GM18861 (cell line): Measurements from ENCODE around the gene PTPN23.
"Not testable (repeated sequence)": the region's sequence is repeated elsewhere in the genome, so short reads cannot be mapped to it uniquely, and the experiment has no call there.

Source experiments
- ATAC-seq: cut with Tn5 transposase; IDR thresholded peaks from one replicate; pipeline ENCODE4 v1.9.1; 2021; ENCODE audit not compliant: unreplicated experiment

PTPN23 gene

GRCh38 chr3:47440131-47440530 lies 59.3 kb downstream of the PTPN23 start:
- ATAC-seq = no peak

- ATAC-seq = no peak
Measured at GRCh38 chr3:47441796-47442551, 61.2 kb downstream of the PTPN23 start.

DNA sequence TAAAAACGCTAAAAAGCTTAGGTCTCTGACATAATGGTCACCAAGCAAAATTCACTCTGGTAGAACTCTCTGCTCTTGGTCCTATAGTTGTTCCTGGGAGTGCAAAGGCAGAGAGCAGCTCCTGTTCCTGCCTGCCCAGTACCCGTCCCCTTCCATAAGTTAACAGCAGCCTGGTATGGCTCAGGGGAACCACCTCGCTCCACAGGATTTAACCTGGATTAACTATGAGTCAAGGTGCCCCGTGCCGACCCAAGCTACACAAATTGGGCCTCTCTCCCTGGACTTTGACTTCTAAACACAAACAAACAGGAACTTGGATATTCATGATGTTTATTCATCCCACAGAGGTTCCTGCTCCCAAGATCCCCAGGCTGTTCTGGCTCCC lies 62.8 kb downstream of the PTPN23 start:
- no peak for ATAC-seq

DNA sequence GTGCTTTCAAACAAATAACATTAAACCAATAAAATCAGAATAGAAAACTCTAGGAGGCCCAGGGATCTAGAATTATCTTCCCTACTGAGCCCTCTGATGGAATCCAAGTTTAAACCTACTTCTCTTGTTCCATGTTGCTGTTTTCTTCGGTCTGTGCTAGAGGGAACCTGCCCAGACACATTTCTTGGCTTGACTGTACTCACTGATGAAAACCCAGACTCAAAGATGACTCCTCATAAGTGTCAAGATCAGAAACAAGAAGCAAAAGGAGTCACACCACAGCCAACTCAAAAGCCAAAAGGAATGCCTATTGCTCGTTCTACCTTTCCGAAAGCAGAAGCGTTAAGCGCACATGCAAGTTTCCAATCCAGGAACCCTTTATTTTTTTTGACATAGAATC lies 63.3 kb downstream of the PTPN23 start:
- no peak for ATAC-seq

DNA sequence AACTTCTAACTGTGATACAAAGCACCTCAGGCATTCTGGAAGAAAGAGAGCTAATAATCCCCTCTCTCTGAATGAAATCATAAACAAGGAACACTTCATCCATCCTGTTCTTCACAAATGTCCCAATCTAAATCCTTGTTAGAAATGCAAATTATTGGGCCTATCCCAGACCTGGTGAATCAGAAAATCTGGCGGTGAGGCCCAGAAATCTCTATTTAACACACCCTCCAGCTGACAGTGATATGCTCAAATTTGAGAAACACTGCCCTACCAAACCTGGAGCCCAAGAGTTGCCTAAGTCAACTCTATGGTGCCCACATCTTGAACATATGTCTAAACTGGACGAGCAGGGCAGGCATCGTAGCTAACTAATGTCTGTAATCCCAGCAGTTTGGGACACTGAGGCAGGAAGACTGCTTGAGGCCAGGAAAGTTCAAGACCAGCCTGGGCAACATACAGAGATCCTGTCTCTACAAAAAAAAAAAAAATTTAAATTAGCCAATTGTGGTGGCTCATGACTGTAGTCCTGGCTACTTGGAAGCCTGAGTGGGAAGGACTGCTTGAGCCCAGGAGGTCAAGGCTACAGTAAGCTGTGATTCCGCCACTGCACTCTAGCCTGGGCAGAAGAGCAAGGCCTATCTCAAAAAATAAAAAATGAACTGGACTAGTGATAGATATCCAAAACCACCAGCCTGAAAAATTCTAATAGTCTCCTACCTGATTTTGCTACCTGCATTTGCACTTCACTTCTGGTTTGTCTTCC lies 71.8 kb downstream of the PTPN23 start:
- ATAC-seq = no peak

DNA sequence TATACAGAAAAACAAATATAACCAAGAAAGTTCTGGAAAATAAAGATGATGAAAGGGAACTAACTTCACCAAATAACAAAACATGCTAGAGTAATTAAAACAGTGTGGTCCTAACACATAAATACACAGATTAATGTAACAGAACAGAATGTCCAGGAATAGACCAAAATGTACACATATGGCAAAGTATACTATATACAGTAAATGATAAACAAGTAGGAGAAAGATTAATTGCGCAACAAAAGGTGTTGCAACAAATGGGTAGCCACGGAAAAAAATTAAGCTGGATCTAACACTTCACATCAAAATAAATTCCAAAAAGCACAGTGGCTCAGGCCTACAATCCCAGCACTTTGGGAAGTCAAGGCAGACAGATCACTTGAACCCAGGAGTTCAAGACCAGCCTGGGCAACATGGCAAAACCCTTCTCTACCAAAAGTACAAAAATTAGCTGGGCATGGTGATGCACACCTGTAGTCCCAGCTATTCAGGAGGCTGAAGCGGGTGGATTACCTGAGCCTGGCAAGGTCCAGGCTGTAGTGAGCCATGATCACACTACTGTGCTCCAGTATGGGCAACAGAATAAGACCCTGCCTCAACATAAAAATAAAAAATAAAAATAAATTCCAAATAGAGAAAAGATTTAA lies 75.1 kb downstream of the PTPN23 start:
- no peak for ATAC-seq

DNA sequence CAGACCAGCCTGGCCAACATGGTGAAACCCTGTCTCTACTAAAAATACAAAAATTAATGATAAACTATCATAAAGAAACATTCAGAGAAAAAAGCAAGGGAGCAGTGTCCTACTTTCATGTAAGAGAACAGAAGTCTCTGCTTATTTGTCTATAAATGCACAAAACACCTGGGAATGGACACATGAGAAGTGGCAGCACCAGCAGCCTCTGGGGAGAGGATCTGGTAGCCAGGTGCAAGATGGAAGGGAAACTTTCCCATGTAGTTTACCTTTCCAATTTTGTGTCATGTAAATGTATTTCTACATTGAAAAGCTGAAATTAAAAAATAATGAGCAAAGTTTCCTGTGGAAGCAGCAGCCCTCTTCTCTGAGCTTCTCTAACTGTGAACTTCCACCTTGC lies 76.2 kb downstream of the PTPN23 start:
- ATAC-seq = no peak

GRCh38 chr3:47459534-47460085 lies 78.8 kb downstream of the PTPN23 start:
- ATAC-seq = not testable (repeated sequence)
